ENCODE results near the gene DUOXA2.
"Not testable (repeated sequence)": the region's sequence is repeated elsewhere in the genome, so short reads cannot be mapped to it uniquely, and the experiment has no call there.

The DUOXA2 gene

GRCh38 chr15:45134682-45135604, 20.8 kb downstream of the DUOXA2 start:
- TF ChIP-seq ZNF70 (CRISPR knock-in tag; IDR thresholded peaks at IDR 0.05) (no peak), CSDC2 (CRISPR knock-in tag; IDR thresholded peaks at IDR 0.05) (no peak), CSRNP3 (CRISPR knock-in tag; IDR thresholded peaks at IDR 0.05) (no peak), ESRRG (CRISPR knock-in tag; IDR thresholded peaks at IDR 0.05) (no peak), ARNTL (CRISPR knock-in tag; IDR thresholded peaks at IDR 0.05; ENCODE audit: borderline replicate concordance, low read depth) (no peak), SNAI2 (CRISPR knock-in tag; IDR thresholded peaks at IDR 0.05) (no peak)
- TF ChIP-seq, protein P1, sequence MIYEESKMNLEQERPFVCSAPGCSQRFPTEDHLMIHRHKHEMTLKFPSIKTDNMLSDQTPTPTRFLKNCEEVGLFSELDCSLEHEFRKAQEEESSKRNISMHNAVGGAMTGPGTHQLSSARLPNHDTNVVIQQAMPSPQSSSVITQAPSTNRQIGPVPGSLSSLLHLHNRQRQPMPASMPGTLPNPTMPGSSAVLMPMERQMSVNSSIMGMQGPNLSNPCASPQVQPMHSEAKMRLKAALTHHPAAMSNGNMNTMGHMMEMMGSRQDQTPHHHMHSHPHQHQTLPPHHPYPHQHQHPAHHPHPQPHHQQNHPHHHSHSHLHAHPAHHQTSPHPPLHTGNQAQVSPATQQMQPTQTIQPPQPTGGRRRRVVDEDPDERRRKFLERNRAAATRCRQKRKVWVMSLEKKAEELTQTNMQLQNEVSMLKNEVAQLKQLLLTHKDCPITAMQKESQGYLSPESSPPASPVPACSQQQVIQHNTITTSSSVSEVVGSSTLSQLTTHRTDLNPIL (CRISPR knock-in tag; IDR thresholded peaks at IDR 0.05; ENCODE audit: low read depth): no peak
- no peak for ATAC-seq

DNA sequence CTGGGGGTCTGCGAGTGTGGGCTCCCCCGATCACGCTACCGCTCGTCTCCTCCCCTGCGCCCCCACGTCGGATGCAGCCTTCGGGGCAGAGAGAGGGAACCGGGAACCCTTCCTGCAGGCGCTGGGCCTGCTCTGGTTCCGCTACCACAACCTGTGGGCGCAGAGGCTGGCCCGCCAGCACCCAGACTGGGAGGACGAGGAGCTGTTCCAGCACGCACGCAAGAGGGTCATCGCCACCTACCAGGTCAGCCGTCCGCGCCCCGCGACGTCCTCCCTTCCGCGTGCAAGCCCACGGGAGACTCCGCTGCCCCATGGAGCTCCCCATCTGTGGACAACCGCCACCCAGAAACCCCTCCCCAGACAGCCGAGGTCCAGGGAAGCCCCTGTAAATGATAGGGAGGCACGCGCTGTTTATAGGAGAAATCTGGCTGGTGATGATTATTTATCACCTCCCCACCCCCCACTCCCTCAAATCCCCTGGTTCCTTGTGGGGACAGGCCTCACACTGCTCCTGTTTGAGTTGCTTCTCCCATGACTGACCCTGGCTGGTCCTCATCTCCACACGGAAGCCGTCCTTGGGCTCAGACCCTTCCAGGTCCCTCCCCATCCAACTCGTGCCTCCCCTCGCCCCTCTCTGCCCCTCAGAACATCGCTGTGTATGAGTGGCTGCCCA, 21.7 kb downstream of the DUOXA2 start:
- ATAC-seq: not testable (repeated sequence)

DNA sequence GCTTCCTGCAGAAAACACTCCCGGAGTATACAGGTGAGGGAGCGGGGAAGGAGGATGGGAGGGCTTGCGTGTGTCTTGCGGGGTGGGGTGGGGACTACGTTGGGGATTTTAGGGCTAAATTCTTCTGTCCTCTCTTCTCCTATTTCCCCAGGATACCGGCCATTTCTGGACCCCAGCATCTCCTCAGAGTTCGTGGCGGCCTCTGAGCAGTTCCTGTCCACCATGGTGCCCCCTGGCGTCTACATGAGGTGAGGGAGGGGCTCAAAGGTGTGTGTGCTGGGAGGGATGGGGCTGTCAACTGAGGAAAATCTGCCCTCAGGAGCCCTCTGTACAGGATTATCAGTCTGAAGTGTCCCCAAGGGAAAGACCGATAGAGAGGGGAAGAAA, 22.2 kb downstream of the DUOXA2 start:
- TF ChIP-seq TOX (CRISPR knock-in tag; IDR thresholded peaks at IDR 0.05; ENCODE audit: borderline replicate concordance) (no peak), ZNF565 (CRISPR knock-in tag; conservative IDR thresholded peaks at IDR 0.05; ENCODE audit: low read depth) (no peak), ZNF8 (CRISPR knock-in tag; IDR thresholded peaks at IDR 0.05) (no peak), ZC3H10 (CRISPR knock-in tag; IDR thresholded peaks at IDR 0.05) (no peak), ZFP30 (CRISPR knock-in tag; IDR thresholded peaks at IDR 0.05) (no peak), GLIS3 (CRISPR knock-in tag; IDR thresholded peaks at IDR 0.05) (no peak), CSDC2 (CRISPR knock-in tag; IDR thresholded peaks at IDR 0.05) (no peak), BACH2 (CRISPR knock-in tag; IDR thresholded peaks at IDR 0.05; ENCODE audit: borderline replicate concordance) (no peak), ZNF70 (CRISPR knock-in tag; IDR thresholded peaks at IDR 0.05) (no peak), PPARA (CRISPR knock-in tag; IDR thresholded peaks at IDR 0.05; ENCODE audit: borderline replicate concordance) (no peak), ESRRG (CRISPR knock-in tag; IDR thresholded peaks at IDR 0.05) (no peak), ARNTL (CRISPR knock-in tag; IDR thresholded peaks at IDR 0.05; ENCODE audit: borderline replicate concordance, low read depth) (no peak)
- ATAC-seq: no peak

GRCh38 chr15:45137703-45138102, 23.6 kb downstream of the DUOXA2 start:
- ATAC-seq: no peak
- TF ChIP-seq ZFP3 (CRISPR knock-in tag; IDR thresholded peaks at IDR 0.05): no peak
- TF ChIP-seq PPARA (CRISPR knock-in tag; IDR thresholded peaks at IDR 0.05; ENCODE audit: borderline replicate concordance): no peak
- no peak for TF ChIP-seq ZNF8 (CRISPR knock-in tag; IDR thresholded peaks at IDR 0.05)
- no peak for TF ChIP-seq ZFP30 (CRISPR knock-in tag; IDR thresholded peaks at IDR 0.05)
- no peak for TF ChIP-seq GLIS3 (CRISPR knock-in tag; IDR thresholded peaks at IDR 0.05)
- no peak for TF ChIP-seq ZNF70 (CRISPR knock-in tag; IDR thresholded peaks at IDR 0.05)
- no peak for TF ChIP-seq CSRNP3 (CRISPR knock-in tag; IDR thresholded peaks at IDR 0.05)
- TF ChIP-seq, protein P1 (CRISPR knock-in tag; IDR thresholded peaks at IDR 0.05; ENCODE audit: low read depth): no peak
- TF ChIP-seq TCF4 (CRISPR knock-in tag; IDR thresholded peaks at IDR 0.05; ENCODE audit: borderline replicate concordance): no peak
- TF ChIP-seq TOX (CRISPR knock-in tag; IDR thresholded peaks at IDR 0.05; ENCODE audit: borderline replicate concordance): no peak
- no peak for TF ChIP-seq ZC3H10 (CRISPR knock-in tag; IDR thresholded peaks at IDR 0.05)
- no peak for TF ChIP-seq ESRRG (CRISPR knock-in tag; IDR thresholded peaks at IDR 0.05)
- TF ChIP-seq ZNF565 (CRISPR knock-in tag; conservative IDR thresholded peaks at IDR 0.05; ENCODE audit: low read depth): no peak
- no peak for TF ChIP-seq RARB (CRISPR knock-in tag; IDR thresholded peaks at IDR 0.05)
- no peak for TF ChIP-seq ISL1 (CRISPR knock-in tag; IDR thresholded peaks at IDR 0.05)
- TF ChIP-seq ARNTL (CRISPR knock-in tag; IDR thresholded peaks at IDR 0.05; ENCODE audit: borderline replicate concordance, low read depth): no peak

Measured in SK-N-SH treated with all-trans-retinoic acid at 6 μM for 48 hours (cell line).